Natural killer cell (primary cell): ENCODE results near the gene OR52B2. TPM values are rescaled to one million over a fixed set of nuclear protein-coding genes. Genes with fewer than 3 reads are reported as not detected.

Source experiments
- ATAC-seq, 3 donors: fragments of 150-1000 bp in 2 of 3; fragments of 200-7000 bp in 1 of 3; cut with Tn5 transposase; 1 replicate in 1 of 3; 2 replicates in 2 of 3; pipeline ENCODE4 v1.10.0; 2021; ENCODE audit warnings: mild to moderate bottlenecking in 2 of 3, moderate library complexity in 2 of 3
- DNase-seq, 2 donors: peaks; one replicate each; pipeline versions ENCODE4 v3.0.0 to v3.0.0-alpha.2; 2013 to 2021; ENCODE audit warnings: mixed read lengths in 1 of 2
- H3K27ac ChIP-seq: one replicate; pipeline ENCODE4 v1.5.1; 2013; ENCODE audit warnings: mild to moderate bottlenecking, low read length
- H3K27me3 ChIP-seq: one replicate; pipeline ENCODE4 v1.6.1; 2013; ENCODE audit warnings: low read length; ENCODE audit not compliant: control insufficient read depth, insufficient read depth
- H3K36me3 ChIP-seq: one replicate; pipeline ENCODE4 v1.6.1; 2013; ENCODE audit warnings: low read length; ENCODE audit not compliant: control insufficient read depth, insufficient read depth
- H3K4me1 ChIP-seq: one replicate; pipeline ENCODE4 v1.6.1; 2013; ENCODE audit warnings: low read length; ENCODE audit not compliant: control insufficient read depth, insufficient read depth
- H3K4me3 ChIP-seq: one replicate; pipeline ENCODE4 v1.5.1; 2013; ENCODE audit warnings: low read length
- H3K9me3 ChIP-seq: one replicate; pipeline ENCODE4 v1.6.1; 2013; ENCODE audit warnings: low read length; ENCODE audit not compliant: control insufficient read depth, insufficient read depth
- H3K27ac Mint-ChIP-seq, 2 donors: one replicate each; pipeline ENCODE4 v1.8.0; 2022; ENCODE audit warnings: mild to moderate bottlenecking in 2 of 2, mixed read lengths in 2 of 2, moderate library complexity in 1 of 2
- H3K27me3 Mint-ChIP-seq, 2 donors: one replicate each; pipeline ENCODE4 v1.8.0; 2022; ENCODE audit warnings: low read depth in 2 of 2, mixed read lengths in 2 of 2
- H3K36me3 Mint-ChIP-seq: one replicate; pipeline ENCODE4 v1.8.0; 2022; ENCODE audit warnings: mixed read lengths
- H3K4me1 Mint-ChIP-seq, 2 donors: one replicate each; pipeline ENCODE4 v1.8.0; 2022; ENCODE audit warnings: mixed read lengths in 2 of 2
- H3K4me3 Mint-ChIP-seq: one replicate; pipeline ENCODE4 v1.8.0; 2022; ENCODE audit warnings: mild to moderate bottlenecking, moderate library complexity, mixed read lengths
- H3K9me3 Mint-ChIP-seq, 2 donors: one replicate each; pipeline ENCODE4 v1.8.0; 2022; ENCODE audit warnings: mixed read lengths in 2 of 2
- CTCF ChIP-seq: fragments of 200-600 bp; IDR thresholded peaks from one replicate; pipeline ENCODE4 v1.8.0; 2022; ENCODE audit warnings: antibody characterized with exemption
- WGBS: methylation state at CpG from one replicate; pipeline ENCODE4 v1.1.7; 2013; ENCODE audit warnings: missing lambda C conversion rate; ENCODE audit not compliant: insufficient coverage; 5-methylcytosine and 5-hydroxymethylcytosine counted together
- intact Hi-C: fragments of 100-400 bp; cut with micrococcal nuclease; formaldehyde crosslinking; loops from one replicate; pipeline ENCODE4 v1.14.2; 2022
- total RNA-seq, 4 donors: library from RNA; stranded (reverse); fragments of 120-200 nt in 1 of 4; gene quantifications; one replicate each; pipeline versions ENCODE4 v1.2.3 to v1.2.4, GENCODE V29; 2013 to 2022

Gene OR52B2
- total RNA-seq, 3 donors from 2014 or later (not counting 1 experiment from before 2014, with no cell fraction given), result 0.35 TPM; not detected in 2

DNA sequence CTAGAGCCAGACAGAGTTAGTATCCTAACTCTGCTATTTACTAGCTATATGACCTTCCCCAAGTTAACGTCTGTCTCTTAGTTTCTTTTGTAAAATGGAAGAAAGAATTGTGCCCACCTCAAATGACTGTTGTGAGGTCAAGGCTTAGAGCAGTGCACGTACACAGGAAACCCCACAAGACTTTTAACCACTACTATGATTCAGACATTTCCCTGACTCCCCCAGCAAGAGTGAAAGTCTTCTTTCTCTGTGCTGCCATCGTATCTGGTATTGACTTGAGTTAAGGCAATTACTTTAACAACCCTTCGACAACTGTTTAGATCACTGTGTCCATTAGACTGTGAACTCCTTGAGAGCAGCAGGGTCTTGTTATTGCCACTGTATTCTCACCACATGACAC, 26.3 kb upstream of the OR52B2 start:
- H3K4me1 Mint-ChIP-seq, result peaks cover 59 to 62% of the 10 kb centered on the region in 2 donors
- TF ChIP-seq CTCF, result no peak
- Histone ChIP-seq H3K27me3 (no peaks in the 10 kb centered on the region), H3K9me3 (no peaks in the 10 kb centered on the region), H3K4me1 (peaks cover 40% of the 10 kb centered on the region), H3K4me3 (no peak overlapping the region), H3K36me3 (no peaks in the 10 kb centered on the region), H3K27ac (peak overlapping the region; percentile 46)
- H3K27ac Mint-ChIP-seq, result peak overlapping the region; percentile 86 to 90
- no peaks in the 10 kb centered on the region for H3K36me3 Mint-ChIP-seq
- no peaks in the 10 kb centered on the region for H3K27me3 Mint-ChIP-seq
- H3K9me3 Mint-ChIP-seq, result no peaks in the 10 kb centered on the region
- ATAC-seq (peak; percentile 53 to 72 (median 66)), DNase-seq (peak in 1 of 2 donors; percentile 29)
- 41% methylated on average over 2 of the region's 4 CpGs for WGBS
- peak overlapping the region; percentile 60 for H3K4me3 Mint-ChIP-seq
- intact Hi-C loops, result no loop called here

- H3K9me3 Mint-ChIP-seq, result no peaks in the 10 kb centered on the region
- H3K4me3 Mint-ChIP-seq, result no peak overlapping the region
- DNase-seq (no peak), ATAC-seq (no peak)
- TF ChIP-seq CTCF, result no peak
- H3K4me3 ChIP-seq, result no peak overlapping the region
- no peaks in the 10 kb centered on the region for H3K27me3 ChIP-seq
- 80% methylated on average over 1 of the region's 1 CpG for WGBS
- H3K4me1 Mint-ChIP-seq, result peaks cover 40 to 41% of the 10 kb centered on the region in 2 donors
- H3K9me3 ChIP-seq, result no peaks in the 10 kb centered on the region
- H3K27me3 Mint-ChIP-seq, result no peaks in the 10 kb centered on the region
- peak overlapping the region in 1 of 2 donors; percentile 90 for H3K27ac Mint-ChIP-seq
- no peaks in the 10 kb centered on the region for H3K36me3 Mint-ChIP-seq
- no peaks in the 10 kb centered on the region for H3K36me3 ChIP-seq
- intact Hi-C loops, result no loop called here
- H3K4me1 ChIP-seq, result peaks cover 18% of the 10 kb centered on the region
- no peak overlapping the region for H3K27ac ChIP-seq
These were observed 24.0 kb upstream of the OR52B2 start for GRCh38 chr11:6194065-6194581.

GRCh38 chr11:6191742-6192141, 21.6 kb upstream of the OR52B2 start:
- H3K36me3 Mint-ChIP-seq, result no peaks in the 10 kb centered on the region
- no peak overlapping the region for H3K27ac Mint-ChIP-seq
- no peak overlapping the region for H3K27ac ChIP-seq
- peaks cover 9% of the 10 kb centered on the region for H3K4me1 ChIP-seq
- intact Hi-C loops, result no loop called here
- H3K4me3 ChIP-seq, result no peak overlapping the region
- H3K4me1 Mint-ChIP-seq, result peaks cover 17 to 20% of the 10 kb centered on the region in 2 donors
- DNase-seq, result no peak
- TF ChIP-seq CTCF, result no peak
- no peaks in the 10 kb centered on the region for H3K9me3 Mint-ChIP-seq
- no peak for ATAC-seq
- H3K27me3 ChIP-seq, result no peaks in the 10 kb centered on the region
- H3K4me3 Mint-ChIP-seq, result no peak overlapping the region
- H3K9me3 ChIP-seq, result no peaks in the 10 kb centered on the region
- no peaks in the 10 kb centered on the region for H3K27me3 Mint-ChIP-seq
- H3K36me3 ChIP-seq, result no peaks in the 10 kb centered on the region

DNA sequence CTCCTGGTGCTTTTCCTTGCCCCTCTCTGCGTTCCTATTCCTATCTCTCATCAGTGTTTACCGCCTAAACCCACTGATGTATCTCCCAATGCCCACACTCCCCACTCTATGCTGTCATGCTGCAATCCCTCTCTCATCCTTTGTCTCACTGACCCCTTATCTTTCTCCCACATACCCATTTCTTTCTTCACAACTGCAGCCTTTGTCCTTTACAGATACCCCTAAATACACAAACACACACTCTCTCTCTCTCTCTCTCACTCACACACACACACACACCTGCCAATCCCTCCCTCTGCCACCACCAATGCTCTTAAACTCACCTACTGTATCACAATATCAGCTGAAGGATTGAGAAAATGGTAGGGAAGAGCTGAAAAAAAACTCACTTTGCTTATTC, 5.3 kb upstream of the OR52B2 start:
- Mint-ChIP-seq H3K4me3 (no peak overlapping the region), H3K36me3 (no peaks in the 10 kb centered on the region), H3K4me1 (peaks cover 7 to 14% of the 10 kb centered on the region in 2 donors), H3K27ac (no peak overlapping the region), H3K27me3 (peaks cover 9 to 11% of the 10 kb centered on the region in 2 donors), H3K9me3 (no peaks in the 10 kb centered on the region)
- H3K9me3 ChIP-seq, result no peaks in the 10 kb centered on the region
- TF ChIP-seq CTCF, result no peak
- DNase-seq (no peak), ATAC-seq (no peak)
- peaks cover 4% of the 10 kb centered on the region for H3K4me1 ChIP-seq
- intact Hi-C loops, result no loop called here
- 77% methylated on average over 2 of the region's 2 CpGs for WGBS
- H3K36me3 ChIP-seq, result no peaks in the 10 kb centered on the region
- no peak overlapping the region for H3K27ac ChIP-seq
- no peaks in the 10 kb centered on the region for H3K27me3 ChIP-seq
- H3K4me3 ChIP-seq, result no peak overlapping the region
